Astrocyte (in vitro differentiated cells and primary cell): ENCODE results near the gene MPEG1. TPM values are rescaled to one million over a fixed set of nuclear protein-coding genes. Genes with fewer than 3 reads are reported as not detected.

ENCODE experiments used
- DNase-seq: peaks from one replicate; pipeline ENCODE4 v3.0.0-alpha.2; 2010; ENCODE audit warnings: low read depth
- FAIRE-seq: peaks from 2 replicates; lab custom pipeline; 2011; peaks lifted over from hg19 to GRCh38; lab: Jason Lieb, UNC
- H2AFZ ChIP-seq: 2 replicates; pipeline ENCODE4 v1.6.0; 2012; ENCODE audit warnings: low read depth, low read length, inconsistent platforms
- H3K27ac ChIP-seq: 2 replicates; pipeline ENCODE4 v1.5.1; 2011; ENCODE audit warnings: low read depth, low read length, inconsistent platforms
- H3K27me3 ChIP-seq: 2 replicates; pipeline ENCODE4 v1.6.0; 2011; ENCODE audit warnings: low read length, inconsistent platforms; ENCODE audit not compliant: insufficient read depth
- H3K36me3 ChIP-seq: 2 replicates; pipeline ENCODE4 v1.5.1; 2011; ENCODE audit warnings: low read length, inconsistent platforms; ENCODE audit not compliant: insufficient read depth
- H3K4me1 ChIP-seq: 2 replicates; pipeline ENCODE4 v1.5.1; 2011; ENCODE audit warnings: low read length, inconsistent platforms; ENCODE audit not compliant: insufficient read depth
- H3K4me2 ChIP-seq: 2 replicates; pipeline ENCODE4 v1.6.0; 2012; ENCODE audit warnings: low read length, inconsistent platforms
- H3K4me3 ChIP-seq: 2 replicates; pipeline ENCODE4 v1.5.1; 2011; ENCODE audit warnings: low read depth, mild to moderate bottlenecking, low read length, inconsistent platforms; ENCODE audit not compliant: insufficient read depth
- H3K79me2 ChIP-seq: 2 replicates; pipeline ENCODE4 v1.6.0; 2012; ENCODE audit warnings: mild to moderate bottlenecking, low read length, inconsistent platforms; ENCODE audit not compliant: insufficient read depth
- H3K9ac ChIP-seq: 2 replicates; pipeline ENCODE4 v1.6.0; 2012; ENCODE audit warnings: mild to moderate bottlenecking, low read length, inconsistent platforms
- H3K9me3 ChIP-seq: 2 replicates; pipeline ENCODE4 v1.5.1; 2012; ENCODE audit warnings: low read depth, mild to moderate bottlenecking, low read length, inconsistent platforms; ENCODE audit not compliant: insufficient read depth
- H4K20me1 ChIP-seq: 2 replicates; pipeline ENCODE4 v1.6.0; 2012; ENCODE audit warnings: low read length, inconsistent platforms; ENCODE audit not compliant: insufficient read depth
- H3K27ac Mint-ChIP-seq: one replicate; pipeline ENCODE4 v1.8.0; 2021; ENCODE audit warnings: mild to moderate bottlenecking, mixed read lengths; ENCODE audit not compliant: unreplicated experiment
- H3K27me3 Mint-ChIP-seq: one replicate; pipeline ENCODE4 v1.8.0; 2021; ENCODE audit warnings: low read depth, mixed read lengths; ENCODE audit not compliant: unreplicated experiment
- H3K36me3 Mint-ChIP-seq: one replicate; pipeline ENCODE4 v1.8.0; 2021; ENCODE audit warnings: low read depth, mixed read lengths; ENCODE audit not compliant: unreplicated experiment
- H3K4me1 Mint-ChIP-seq: one replicate; pipeline ENCODE4 v1.8.0; 2021; ENCODE audit warnings: low read depth, mixed read lengths; ENCODE audit not compliant: unreplicated experiment
- H3K4me3 Mint-ChIP-seq: one replicate; pipeline ENCODE4 v1.8.0; 2021; ENCODE audit warnings: mild to moderate bottlenecking, moderate library complexity, mixed read lengths; ENCODE audit not compliant: unreplicated experiment
- H3K9me3 Mint-ChIP-seq: one replicate; pipeline ENCODE4 v1.8.0; 2021; ENCODE audit warnings: mild to moderate bottlenecking, mixed read lengths; ENCODE audit not compliant: unreplicated experiment
- CTCF ChIP-seq: IDR thresholded peaks from 2 replicates; pipeline ENCODE4 v1.5.1; 2011; ENCODE audit warnings: low read depth, mild to moderate bottlenecking, inconsistent platforms, low read length, moderate library complexity; ENCODE audit not compliant: insufficient read depth
- EZH2 ChIP-seq: IDR thresholded peaks from 2 replicates; pipeline ENCODE4 v1.6.1; 2012; ENCODE audit warnings: mild to moderate bottlenecking, low read length, inconsistent platforms; ENCODE audit not compliant: insufficient read depth
- total RNA-seq: library from RNA; stranded (reverse); gene quantifications from 2 replicates; pipeline ENCODE4 v1.2.1, GENCODE V29; 2021

MPEG1 gene
- total RNA-seq, 1 donor from 2014 or later = not detected

GRCh38 chr11:59184691-59185339 is 27.9 kb downstream of the MPEG1 start:
- Mint-ChIP-seq H3K9me3 (no peaks in the 10 kb centered on the region), H3K36me3 (peaks cover 27% of the 10 kb centered on the region), H3K27me3 (no peaks in the 10 kb centered on the region), H3K27ac (no peak overlapping the region), H3K4me1 (peaks cover 20% of the 10 kb centered on the region), H3K4me3 (no peak overlapping the region)
- Histone ChIP-seq H2AFZ (no peak overlapping the region), H3K4me2 (no peak overlapping the region), H3K27ac (no peak overlapping the region), H3K9me3 (no peaks in the 10 kb centered on the region), H3K4me3 (no peak overlapping the region), H3K4me1 (no peaks in the 10 kb centered on the region), H3K79me2 (no peaks in the 10 kb centered on the region), H3K27me3 (peaks cover 8% of the 10 kb centered on the region), H3K36me3 (no peaks in the 10 kb centered on the region), H3K9ac (no peak overlapping the region), H4K20me1 (no peaks in the 10 kb centered on the region)
- FAIRE-seq = no peak
- TF ChIP-seq CTCF (no peak), EZH2 (no peak)
- DNase-seq = no peak

- FAIRE-seq = no peak
- Histone ChIP-seq H3K4me3 (no peak overlapping the region), H3K36me3 (no peaks in the 10 kb centered on the region), H3K9ac (no peak overlapping the region), H3K27ac (no peak overlapping the region), H3K79me2 (no peaks in the 10 kb centered on the region), H3K4me1 (no peaks in the 10 kb centered on the region), H3K27me3 (peaks cover 11% of the 10 kb centered on the region), H3K9me3 (no peaks in the 10 kb centered on the region), H3K4me2 (no peak overlapping the region), H2AFZ (no peak overlapping the region), H4K20me1 (no peaks in the 10 kb centered on the region)
- peaks cover 16% of the 10 kb centered on the region for H3K4me1 Mint-ChIP-seq
- H3K36me3 Mint-ChIP-seq = peaks cover 27% of the 10 kb centered on the region
- DNase-seq = no peak
- H3K9me3 Mint-ChIP-seq = peaks cover 5% of the 10 kb centered on the region
- H3K4me3 Mint-ChIP-seq = no peak overlapping the region
- TF ChIP-seq EZH2 = no peak
- no peak for TF ChIP-seq CTCF
- H3K27me3 Mint-ChIP-seq = no peaks in the 10 kb centered on the region
- H3K27ac Mint-ChIP-seq = no peak overlapping the region
Measured at GRCh38 chr11:59183771-59184170, 29.0 kb downstream of the MPEG1 start.

GRCh38 chr11:59182457-59183151 is 30.1 kb downstream of the MPEG1 start:
- H3K4me1 ChIP-seq = no peaks in the 10 kb centered on the region
- no peak overlapping the region for H3K4me3 ChIP-seq
- peaks cover 11% of the 10 kb centered on the region for H3K4me1 Mint-ChIP-seq
- peaks cover 5% of the 10 kb centered on the region for H3K9me3 Mint-ChIP-seq
- H2AFZ ChIP-seq = no peak overlapping the region
- H3K4me3 Mint-ChIP-seq = no peak overlapping the region
- FAIRE-seq (no peak), DNase-seq (no peak)
- no peaks in the 10 kb centered on the region for H3K79me2 ChIP-seq
- H4K20me1 ChIP-seq = no peaks in the 10 kb centered on the region
- no peaks in the 10 kb centered on the region for H3K27me3 Mint-ChIP-seq
- H3K36me3 ChIP-seq = no peaks in the 10 kb centered on the region
- H3K27ac ChIP-seq = no peak overlapping the region
- peaks cover 11% of the 10 kb centered on the region for H3K27me3 ChIP-seq
- H3K4me2 ChIP-seq = no peak overlapping the region
- no peak for TF ChIP-seq EZH2
- no peak for TF ChIP-seq CTCF
- H3K9ac ChIP-seq = no peak overlapping the region
- H3K9me3 ChIP-seq = no peaks in the 10 kb centered on the region
- H3K27ac Mint-ChIP-seq = no peak overlapping the region
- peaks cover 26% of the 10 kb centered on the region for H3K36me3 Mint-ChIP-seq
